A549 (cell line): ENCODE data around the gene CCDC134.

Experiments
- ATOH8 ChIP-seq: fragments of 250-450 bp; sonication (Bioruptor Pico); IDR thresholded peaks from 2 replicates; pipeline ENCODE4 v1.5.0; 2020; ENCODE audit warnings: low read depth, mild to moderate bottlenecking, moderate library complexity
- BCL3 ChIP-seq: fragments of >200 bp; sonication (Bioruptor Twin); formaldehyde crosslinking; IDR thresholded peaks from 3 replicates; pipeline ENCODE4 v1.6.1; 2016
- CTCF ChIP-seq: fragments of >200 bp; sonication (Bioruptor Twin); formaldehyde crosslinking; IDR thresholded peaks from 3 replicates; pipeline ENCODE4 v1.5.1; 2016
- EHMT2 ChIP-seq: fragments of 200-600 bp; sonication (generic); IDR thresholded peaks from 2 replicates; pipeline ENCODE4 v1.6.1; 2016; ENCODE audit warnings: antibody characterized with exemption, low read depth, mild to moderate bottlenecking, moderate library complexity
- EP300 ChIP-seq, 2 experiments: fragments of >200 bp; sonication (Bioruptor Twin); formaldehyde crosslinking; IDR thresholded peaks; 2 replicates in 1 of 2; 3 replicates in 1 of 2; pipeline ENCODE4 v1.6.1; 2016 to 2017
- HEYL ChIP-seq: fragments of 250-450 bp; sonication (Bioruptor Pico); IDR thresholded peaks from 2 replicates; pipeline ENCODE4 v1.8.0; 2021; ENCODE audit warnings: mild to moderate bottlenecking, moderate library complexity
- HMGXB4 ChIP-seq: fragments of 250-450 bp; sonication (Bioruptor Pico); IDR thresholded peaks from 2 replicates; pipeline ENCODE4 v1.5.0; 2021; ENCODE audit warnings: mild to moderate bottlenecking, moderate library complexity, borderline replicate concordance
- JUN ChIP-seq, 2 experiments: fragments of >200 bp; sonication (Bioruptor Twin); formaldehyde crosslinking; IDR thresholded peaks; 2 replicates in 1 of 2; 3 replicates in 1 of 2; pipeline ENCODE4 v1.6.1; 2016 to 2017
- JUNB ChIP-seq: fragments of >200 bp; sonication (Bioruptor Twin); formaldehyde crosslinking; IDR thresholded peaks from 2 replicates; pipeline ENCODE4 v1.6.1; 2016
- MAX ChIP-seq: IDR thresholded peaks from 2 replicates; pipeline ENCODE4 v1.6.1; 2012
- RAD21 ChIP-seq, 2 experiments: fragments of >200 bp in 1 of 2; sonication (Bioruptor Twin) in 1 of 2; formaldehyde crosslinking in 1 of 2; IDR thresholded peaks in 1 of 2; conservative IDR thresholded peaks in 1 of 2; 2 replicates in 1 of 2; 3 replicates in 1 of 2; pipeline ENCODE4 v1.6.1; 2012 to 2018; ENCODE audit warnings: inconsistent platforms in 1 of 2
- REST ChIP-seq: fragments of 200-600 bp; sonication (generic); IDR thresholded peaks from 2 replicates; pipeline ENCODE4 v1.6.1; 2016; ENCODE audit warnings: antibody characterized with exemption, mild to moderate bottlenecking, moderate library complexity

- TF ChIP-seq EP300 (IDR thresholded peaks at IDR 0.05) (no peak), CTCF (no peak), REST (no peak), MAX (no peak), HMGXB4 (CRISPR knock-in tag) (no peak), JUN (IDR thresholded peaks at IDR 0.05) (no peak), BCL3 (no peak), HEYL (no peak), ATOH8 (CRISPR knock-in tag) (no peak), JUNB (no peak), RAD21 (conservative IDR thresholded peaks at IDR 0.05 in 1 of 2, IDR thresholded peaks at IDR 0.05 in 1 of 2) (no peak), EHMT2 (no peak)
Observed at GRCh38 chr22:41793871-41794270, 6.6 kb upstream of the CCDC134 start.
